Naive B cell (primary cell): ENCODE results near the gene AMFR. TPM values are rescaled to one million over a fixed set of nuclear protein-coding genes. Genes with fewer than 3 reads are reported as not detected.

Experiments used
- ATAC-seq, 2 donors: fragments of 150-1000 bp; cut with Tn5 transposase; 2 replicates each; pipeline ENCODE4 v1.10.0; 2021; ENCODE audit warnings: low read depth in 2 of 2, mild to moderate bottlenecking in 2 of 2, moderate library complexity in 2 of 2
- DNase-seq: peaks from one replicate; pipeline ENCODE4 v3.0.0; 2022
- H3K27ac Mint-ChIP-seq, 6 donors: one replicate each; pipeline ENCODE4 v1.8.0; 2020 to 2022; ENCODE audit warnings: mild to moderate bottlenecking in 6 of 6, mixed read lengths in 6 of 6, moderate library complexity in 5 of 6, inconsistent platforms in 2 of 6
- H3K27me3 Mint-ChIP-seq, 3 donors: one replicate each; pipeline ENCODE4 v1.8.0; 2021 to 2022; ENCODE audit warnings: mixed read lengths in 3 of 3, mild to moderate bottlenecking in 1 of 3
- H3K36me3 Mint-ChIP-seq, 2 donors: one replicate each; pipeline ENCODE4 v1.8.0; 2020 to 2022; ENCODE audit warnings: mixed read lengths in 2 of 2, inconsistent platforms in 1 of 2, mild to moderate bottlenecking in 1 of 2
- H3K4me1 Mint-ChIP-seq, 3 donors: one replicate each; pipeline ENCODE4 v1.8.0; 2020 to 2022; ENCODE audit warnings: mixed read lengths in 3 of 3, inconsistent platforms in 1 of 3, mild to moderate bottlenecking in 1 of 3, moderate library complexity in 1 of 3
- H3K4me3 Mint-ChIP-seq, 8 donors: one replicate each; pipeline ENCODE4 v1.8.0; 2020 to 2022; ENCODE audit warnings: mild to moderate bottlenecking in 8 of 8, mixed read lengths in 8 of 8, moderate library complexity in 8 of 8, inconsistent platforms in 2 of 8
- H3K9me3 Mint-ChIP-seq, 7 donors: one replicate each; pipeline ENCODE4 v1.8.0; 2020 to 2022; ENCODE audit warnings: mixed read lengths in 7 of 7, mild to moderate bottlenecking in 5 of 7, inconsistent platforms in 2 of 7, moderate library complexity in 1 of 7
- polyA plus RNA-seq, 6 donors: library from polyadenylated mRNA; unstranded; fragments of 300-500 nt; fragmentation: Illumina TruSeq; gene quantifications; one replicate each; pipeline ENCODE4 v1.2.3, GENCODE V29; 2021; ENCODE audit warnings: low read depth in 6 of 6

Gene AMFR
- 100 to 1,000 TPM in 3 of 6 donors, 10 to 100 TPM in 3; 54.4 to 290 (median 98.6) TPM for polyA plus RNA-seq

DNA sequence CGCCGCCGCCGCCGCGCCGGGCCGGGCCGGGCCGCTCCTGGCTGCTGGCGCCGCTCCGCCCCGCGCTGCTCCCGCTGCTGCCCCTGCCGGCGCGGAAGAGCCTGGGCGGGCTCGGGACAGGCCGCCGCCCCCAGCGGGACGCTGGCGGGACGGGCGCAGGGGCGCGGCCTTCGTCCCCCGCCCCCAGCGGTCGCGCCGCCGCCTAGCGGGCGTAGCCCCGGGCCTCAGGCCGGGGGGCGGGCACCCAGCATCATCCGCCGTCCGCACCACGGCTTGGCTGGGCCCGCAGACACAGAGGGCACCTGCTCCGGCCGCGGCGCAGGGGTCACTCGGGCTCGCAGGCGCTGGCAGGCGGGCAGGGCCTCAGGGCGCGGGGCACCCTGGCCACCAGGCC lies at the start of gene AMFR:
Gene AMFR, minus strand, starts transcription at position 107 of the 394 bp plus-strand sequence. CDS start 218 bp downstream, outside the sequence.
- ATAC-seq, result peak; percentile 81 to 87
- H3K4me1 Mint-ChIP-seq, result peaks cover 32 to 42% (median 34%) of the 10 kb centered on the region in 3 donors
- H3K9me3 Mint-ChIP-seq, result no peaks in the 10 kb centered on the region
- no peaks in the 10 kb centered on the region for H3K27me3 Mint-ChIP-seq
- peak within 1 kb of the TSS in 5 of 6 donors; percentile 88 to 98 (median 95) for H3K27ac Mint-ChIP-seq
- peak within 1 kb of the TSS; percentile 92 to 100 (median 96) for H3K4me3 Mint-ChIP-seq
- peak; percentile 83 for DNase-seq
- H3K36me3 Mint-ChIP-seq, result no peaks in the 10 kb centered on the region

DNA sequence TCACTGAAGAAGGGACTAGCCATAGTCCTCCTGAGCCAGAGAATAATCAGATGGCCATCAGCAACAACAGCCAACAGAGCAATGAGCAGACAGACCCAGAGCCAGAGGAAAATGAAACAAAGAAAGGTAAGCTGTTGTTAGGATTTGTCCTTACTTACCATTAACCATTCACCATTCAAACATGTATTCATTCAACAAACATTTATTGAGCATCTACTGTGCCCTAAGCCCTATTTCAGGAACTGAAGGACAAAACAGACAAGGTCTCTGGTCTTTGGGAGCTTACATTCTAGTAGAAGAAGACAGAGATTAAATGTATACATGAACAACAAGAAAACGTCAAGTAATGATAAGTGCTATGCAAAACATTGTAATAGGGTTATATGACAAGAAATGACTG lies 45.3 kb upstream of the AMFR start:
- H3K4me1 Mint-ChIP-seq, result peaks cover 0 to 3% (median 0%) of the 10 kb centered on the region in 3 donors
- peaks cover 18 to 26% of the 10 kb centered on the region in 2 donors for H3K36me3 Mint-ChIP-seq

DNA sequence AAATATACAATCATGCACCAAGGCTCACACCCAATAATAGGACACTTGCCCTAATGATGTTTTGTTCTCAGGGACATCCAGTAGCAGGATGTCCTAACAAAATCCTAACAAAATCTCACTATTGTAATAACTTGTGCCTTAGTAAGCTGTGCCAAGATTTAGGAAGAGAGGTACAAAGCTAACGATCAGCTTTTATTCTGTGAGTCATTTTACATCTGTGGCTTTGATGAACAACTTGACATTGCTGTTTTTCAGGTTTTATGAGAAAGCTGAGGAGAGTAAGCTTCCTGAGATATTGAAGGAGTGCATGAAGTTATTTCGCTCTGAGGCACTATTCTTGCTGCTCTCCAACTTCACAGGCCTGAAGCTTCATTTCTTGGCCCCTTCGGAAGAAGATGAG lies 44.9 kb upstream of the AMFR start:
- no peak overlapping the region for H3K4me3 Mint-ChIP-seq
- peaks cover 0 to 3% (median 0%) of the 10 kb centered on the region in 3 donors for H3K4me1 Mint-ChIP-seq
- peaks cover 22 to 26% of the 10 kb centered on the region in 2 donors for H3K36me3 Mint-ChIP-seq
- DNase-seq, result no peak
- no peaks in the 10 kb centered on the region for H3K9me3 Mint-ChIP-seq
- H3K27me3 Mint-ChIP-seq, result no peaks in the 10 kb centered on the region
- no peak for ATAC-seq
- peak overlapping the region in 1 of 6 donors; percentile 91 for H3K27ac Mint-ChIP-seq

More for the DNA sequence above, 45.3 kb upstream of the AMFR start:
- ATAC-seq (no peak), DNase-seq (no peak)
- Mint-ChIP-seq H3K9me3 (no peaks in the 10 kb centered on the region), H3K27ac (peak overlapping the region in 1 of 6 donors; percentile 91), H3K27me3 (no peaks in the 10 kb centered on the region), H3K4me3 (no peak overlapping the region)

DNA sequence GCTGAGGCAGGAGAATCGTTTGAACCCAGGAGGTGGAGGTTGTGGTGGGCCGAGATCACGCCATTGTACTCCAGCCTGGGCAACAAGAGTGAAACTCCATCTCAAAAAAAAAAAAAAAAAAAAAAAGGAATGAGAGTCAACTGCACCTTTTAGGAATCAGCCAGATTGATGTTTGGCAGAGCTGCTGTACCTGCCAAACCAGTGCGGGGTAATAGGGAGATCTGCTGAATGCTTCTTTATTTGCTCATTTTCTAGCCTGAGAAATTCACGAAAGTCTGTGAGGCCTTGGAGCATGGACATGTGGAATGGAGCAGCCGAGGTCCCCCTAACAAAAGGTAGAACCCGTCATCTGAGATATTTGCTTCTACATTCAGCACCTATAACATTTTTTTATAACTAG lies 44.4 kb upstream of the AMFR start:
- ATAC-seq (no peak), DNase-seq (no peak)
- Mint-ChIP-seq H3K36me3 (peaks cover 23 to 26% of the 10 kb centered on the region in 2 donors), H3K9me3 (no peaks in the 10 kb centered on the region), H3K27me3 (no peaks in the 10 kb centered on the region), H3K27ac (peak overlapping the region in 1 of 6 donors; percentile 11), H3K4me3 (no peak overlapping the region), H3K4me1 (peaks cover 0 to 3% (median 0%) of the 10 kb centered on the region in 3 donors)

DNA sequence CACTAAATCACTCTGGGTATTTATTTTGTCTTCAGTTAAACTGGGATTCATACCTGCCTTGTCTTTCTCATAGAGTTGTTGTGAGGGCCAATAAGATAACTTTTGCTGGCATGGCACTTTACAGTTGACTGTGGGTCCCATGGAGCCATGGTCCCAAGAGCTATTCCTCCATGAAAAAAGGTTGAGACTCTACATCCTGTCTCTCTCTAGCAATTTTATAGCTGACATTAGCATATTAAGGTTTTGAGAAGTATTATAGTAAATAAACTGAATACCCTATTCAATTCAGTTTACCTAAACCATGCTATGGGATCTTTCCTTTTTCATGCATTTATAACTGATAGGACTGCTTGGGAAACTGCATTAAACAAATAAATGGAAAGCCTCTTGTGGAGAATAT lies 43.5 kb upstream of the AMFR start:
- no peaks in the 10 kb centered on the region for H3K27me3 Mint-ChIP-seq

DNA sequence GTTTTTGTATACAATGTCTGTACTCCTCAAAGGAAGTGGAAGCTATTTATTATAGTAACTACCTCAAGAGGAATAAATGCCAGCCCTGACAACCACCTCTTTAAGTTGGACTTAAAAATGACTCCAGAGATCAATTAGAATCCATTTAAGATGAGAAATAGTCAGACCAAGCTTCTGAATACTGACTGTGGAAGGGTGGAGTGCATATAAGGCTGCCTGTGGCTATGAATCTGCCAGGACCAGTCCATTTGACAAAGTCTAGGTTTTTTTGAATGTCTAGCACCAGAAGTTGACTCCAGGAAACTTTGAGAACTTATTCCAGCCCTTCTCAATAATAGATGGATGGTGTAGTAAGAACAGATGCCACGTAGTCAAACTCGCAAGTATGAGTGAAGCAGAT lies 41.0 kb upstream of the AMFR start:
- Mint-ChIP-seq H3K36me3 (peaks cover 37 to 42% of the 10 kb centered on the region in 2 donors), H3K9me3 (no peaks in the 10 kb centered on the region), H3K4me3 (no peak overlapping the region), H3K4me1 (peaks cover 0 to 3% (median 0%) of the 10 kb centered on the region in 3 donors), H3K27ac (no peak overlapping the region), H3K27me3 (no peaks in the 10 kb centered on the region)
- DNase-seq (no peak), ATAC-seq (no peak)

More for the DNA sequence above, 43.5 kb upstream of the AMFR start:
- H3K4me3 Mint-ChIP-seq, result no peak overlapping the region
- no peak overlapping the region for H3K27ac Mint-ChIP-seq
- no peak for DNase-seq
- ATAC-seq, result no peak
- no peaks in the 10 kb centered on the region for H3K9me3 Mint-ChIP-seq
- H3K4me1 Mint-ChIP-seq, result peaks cover 0 to 3% (median 0%) of the 10 kb centered on the region in 3 donors
- H3K36me3 Mint-ChIP-seq, result peaks cover 31 to 32% of the 10 kb centered on the region in 2 donors

DNA sequence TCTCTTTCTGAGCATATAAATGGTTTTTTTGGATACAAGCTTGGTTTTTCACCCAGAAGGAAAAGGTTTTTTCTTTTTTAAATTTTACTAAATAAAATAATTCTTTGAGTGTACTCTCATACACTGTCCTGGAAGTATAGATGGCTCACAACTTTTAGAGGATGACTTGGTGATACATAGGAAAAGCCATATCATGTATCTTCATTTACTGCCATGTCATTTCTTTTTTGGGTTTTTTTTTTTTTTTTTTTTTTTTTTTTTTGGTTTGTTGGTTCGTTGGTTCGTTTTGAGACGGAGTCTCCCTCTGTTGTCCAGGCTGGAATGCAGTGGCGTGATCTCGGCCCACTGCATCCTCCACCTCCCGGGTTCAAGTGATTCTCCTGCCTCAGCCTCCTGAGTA lies 37.8 kb upstream of the AMFR start:
- Mint-ChIP-seq H3K4me1 (peaks cover 0 to 2% (median under 1%) of the 10 kb centered on the region in 3 donors), H3K9me3 (no peaks in the 10 kb centered on the region), H3K4me3 (no peak overlapping the region), H3K27me3 (no peaks in the 10 kb centered on the region), H3K27ac (no peak overlapping the region), H3K36me3 (peaks cover 24 to 35% of the 10 kb centered on the region in 2 donors)
- DNase-seq (no peak), ATAC-seq (no peak)

DNA sequence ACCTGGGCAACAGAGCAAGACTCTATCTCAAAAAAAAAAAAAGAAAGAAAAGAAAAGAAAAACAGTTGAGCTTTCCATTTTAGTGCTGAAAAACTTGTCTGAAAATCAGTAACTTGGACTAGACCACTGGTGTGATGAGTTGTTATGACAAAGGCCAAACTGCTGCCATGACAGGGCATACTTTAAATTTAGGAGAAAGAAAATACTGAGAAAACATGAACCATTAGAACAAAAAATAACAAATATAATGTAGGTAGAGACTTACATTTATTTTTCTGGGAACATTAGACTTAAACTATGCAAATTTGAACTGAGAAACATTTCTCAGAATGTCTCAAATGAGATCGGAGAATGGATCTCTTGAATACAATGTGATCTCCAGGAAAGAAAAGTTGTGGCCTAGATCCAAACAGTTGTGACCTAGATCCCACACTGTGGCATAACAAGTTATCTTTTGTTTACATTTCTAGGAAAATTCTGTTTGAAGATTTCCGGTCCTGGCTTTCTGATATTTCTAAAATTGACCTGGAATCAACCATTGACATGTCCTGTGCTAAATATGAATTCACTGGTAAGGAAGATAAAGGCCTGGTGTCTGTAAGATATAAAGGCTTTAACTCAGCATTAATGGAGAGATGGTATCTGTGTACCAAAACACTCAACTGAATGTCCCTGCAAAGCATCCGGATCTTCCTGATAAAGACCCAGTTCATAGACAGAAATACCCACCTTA lies 36.9 kb upstream of the AMFR start:
- Mint-ChIP-seq H3K27me3 (no peaks in the 10 kb centered on the region), H3K36me3 (peaks cover 24 to 36% of the 10 kb centered on the region in 2 donors), H3K4me1 (peaks cover 0 to 6% (median 5%) of the 10 kb centered on the region in 3 donors), H3K27ac (peak overlapping the region in 2 of 6 donors; percentile 21 to 79), H3K9me3 (no peaks in the 10 kb centered on the region), H3K4me3 (no peak overlapping the region)
- no peak for ATAC-seq
- DNase-seq, result no peak

DNA sequence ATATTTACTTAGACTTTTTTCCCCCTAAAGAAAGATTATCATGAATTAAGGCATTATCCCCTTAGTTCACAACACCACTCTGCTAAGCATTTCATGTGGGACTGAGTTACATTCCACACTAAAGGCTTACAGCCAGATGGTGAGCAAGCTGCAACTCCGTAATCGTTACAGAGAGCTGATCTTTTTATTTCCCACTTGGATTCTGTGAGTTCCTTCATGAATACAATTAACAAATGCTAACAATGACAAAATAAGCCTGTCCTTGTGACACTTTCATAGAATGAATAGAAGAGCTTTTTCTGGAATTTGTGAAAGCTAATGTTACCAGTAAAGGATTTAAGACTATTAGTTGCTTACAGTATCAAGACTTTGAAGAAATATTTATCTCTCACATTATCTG lies 34.8 kb upstream of the AMFR start:
- Mint-ChIP-seq H3K36me3 (peaks cover 35 to 41% of the 10 kb centered on the region in 2 donors), H3K9me3 (no peaks in the 10 kb centered on the region), H3K4me1 (peaks cover 0 to 8% (median 6%) of the 10 kb centered on the region in 3 donors), H3K4me3 (no peak overlapping the region), H3K27ac (no peak overlapping the region), H3K27me3 (no peaks in the 10 kb centered on the region)
- ATAC-seq, result no peak
- DNase-seq, result no peak

DNA sequence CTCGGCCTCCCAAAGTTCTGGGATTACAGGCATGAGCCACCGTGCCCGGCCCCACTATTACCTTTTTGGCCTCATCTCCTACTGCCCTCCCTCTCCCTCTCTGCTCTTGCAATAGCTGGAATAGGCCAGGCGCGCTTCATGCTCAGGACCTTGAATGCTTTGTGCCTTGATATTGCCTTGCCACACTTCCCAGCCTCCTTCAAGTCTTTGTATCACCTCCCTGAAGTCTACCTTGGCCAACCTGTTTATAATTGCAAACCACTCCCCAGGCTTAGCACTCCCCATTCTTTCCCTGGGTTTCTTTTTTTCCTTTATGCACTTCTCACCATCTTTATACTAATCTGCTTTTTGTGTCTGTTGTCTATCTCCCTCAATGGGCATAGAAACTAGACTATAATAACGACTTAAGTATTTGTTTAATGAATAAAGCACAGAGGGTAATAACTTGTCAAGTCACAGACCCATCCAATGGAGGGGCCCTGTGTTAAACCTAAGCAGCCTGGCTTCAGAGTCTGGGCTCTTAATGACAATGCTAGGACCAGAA lies 32.7 kb upstream of the AMFR start:
- Mint-ChIP-seq H3K9me3 (no peaks in the 10 kb centered on the region), H3K4me3 (peak overlapping the region in 1 of 8 donors; percentile 61), H3K4me1 (peaks cover 0 to 8% (median 6%) of the 10 kb centered on the region in 3 donors), H3K27ac (peak overlapping the region in 1 of 6 donors; percentile 11), H3K27me3 (no peaks in the 10 kb centered on the region), H3K36me3 (peaks cover 36% of the 10 kb centered on the region in 2 donors)
- DNase-seq (no peak), ATAC-seq (no peak)

DNA sequence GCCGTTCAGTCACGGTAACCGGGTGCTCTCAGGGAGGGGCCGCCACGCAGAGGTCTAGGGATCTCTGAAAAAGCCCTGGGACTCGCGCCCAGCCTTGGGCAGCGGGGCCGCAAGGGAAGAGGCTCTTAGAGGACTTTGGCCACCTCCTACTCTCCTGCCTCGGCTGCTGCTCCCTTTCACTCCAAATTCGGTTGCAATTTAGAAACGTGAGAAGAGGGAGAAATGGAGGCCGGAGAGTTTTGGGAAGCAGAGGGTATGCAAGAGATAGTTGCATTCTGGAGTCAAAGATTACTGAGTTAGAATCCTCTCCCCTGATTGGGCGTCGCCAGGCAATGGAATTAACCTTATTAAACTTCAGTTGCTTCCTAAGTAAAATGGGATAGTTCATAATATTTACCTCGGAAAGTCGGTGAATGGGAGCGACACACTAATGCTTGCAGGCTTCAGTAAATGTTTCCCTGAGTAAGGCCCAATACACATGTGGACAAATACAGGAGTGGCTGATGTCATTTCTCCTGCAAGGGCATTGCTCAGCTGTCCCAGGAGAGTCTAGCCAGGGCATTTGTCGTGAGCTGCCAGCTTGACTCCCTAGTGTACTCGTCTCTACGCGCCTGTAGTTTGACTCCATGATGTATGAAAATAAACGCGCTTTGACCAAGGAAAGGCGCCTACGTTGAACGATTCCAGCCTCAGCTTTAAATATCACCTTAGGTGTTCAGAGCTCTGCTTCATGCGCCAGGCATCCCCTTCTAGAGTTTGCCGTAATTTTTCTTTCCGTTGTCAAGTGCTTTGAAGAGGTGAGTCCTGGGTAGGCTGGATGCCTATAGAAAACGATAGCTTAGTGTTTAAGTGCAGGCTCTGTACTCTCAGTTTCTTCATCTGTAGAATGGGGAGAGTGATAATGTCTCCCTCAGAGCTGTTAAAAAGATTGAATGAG lies 26.7 kb upstream of the AMFR start:
- H3K4me1 Mint-ChIP-seq, result peaks cover 27 to 37% (median 34%) of the 10 kb centered on the region in 3 donors
- ATAC-seq, result peak; percentile 25 to 32
- peaks cover 21 to 27% of the 10 kb centered on the region in 2 donors for H3K36me3 Mint-ChIP-seq
- no peaks in the 10 kb centered on the region for H3K27me3 Mint-ChIP-seq
- no peak for DNase-seq
- peak overlapping the region; percentile 84 to 96 (median 95) for H3K27ac Mint-ChIP-seq
- H3K4me3 Mint-ChIP-seq, result peak overlapping the region; percentile 89 to 99 (median 99)
- H3K9me3 Mint-ChIP-seq, result no peaks in the 10 kb centered on the region

DNA sequence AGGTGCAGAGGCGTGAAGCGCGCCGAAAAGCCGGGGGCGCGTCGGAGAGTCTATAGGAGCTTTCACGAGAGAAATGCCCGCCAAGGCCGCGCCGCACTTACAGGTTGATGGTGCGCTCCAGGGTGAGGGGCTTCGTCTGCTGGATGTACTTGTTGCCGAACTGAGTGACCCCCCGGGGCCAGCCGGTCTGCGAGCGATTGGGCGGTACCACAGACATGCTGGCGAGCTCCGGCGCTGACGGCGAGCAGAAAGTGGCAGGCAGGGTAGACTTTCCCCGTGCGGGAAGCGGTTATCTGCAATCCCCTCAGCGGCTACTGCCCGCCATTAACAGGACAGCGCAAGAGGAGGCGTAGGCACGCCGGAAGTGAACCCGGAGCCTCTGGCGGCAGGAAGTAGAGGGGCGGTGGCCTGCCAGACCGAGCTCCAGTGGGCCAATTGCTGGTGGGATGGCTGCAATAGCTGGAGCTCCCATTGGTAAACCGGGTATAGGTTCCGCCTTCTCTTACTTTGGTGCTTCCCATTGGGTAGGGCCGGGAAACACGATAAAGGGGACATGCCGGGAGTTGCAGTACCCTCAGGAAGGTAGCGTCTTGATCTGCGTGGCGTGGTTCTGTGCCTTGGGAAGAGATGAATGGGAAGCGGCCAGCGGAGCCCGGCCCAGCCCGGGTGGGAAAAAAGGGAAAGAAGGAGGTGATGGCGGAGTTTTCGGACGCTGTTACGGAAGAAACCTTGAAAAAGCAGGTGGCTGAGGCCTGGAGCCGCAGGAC lies 25.8 kb upstream of the AMFR start, which contains the start of the genes NUDT21 and OGFOD1:
Gene NUDT21, minus strand, starts transcription at position 347 of the 767 bp plus-strand sequence. Its CDS starts 130 bp downstream, at position 217.
Gene OGFOD1, plus strand, starts transcription at position 569 of the 767 bp plus-strand sequence. Its CDS starts 59 bp downstream, at position 628.
- Mint-ChIP-seq H3K27ac (peak within 1 kb of the TSS; percentile 84 to 96 (median 95)), H3K9me3 (no peaks in the 10 kb centered on the region), H3K4me1 (peaks cover 27 to 37% (median 34%) of the 10 kb centered on the region in 3 donors), H3K27me3 (no peaks in the 10 kb centered on the region), H3K4me3 (peak within 1 kb of the TSS; percentile 89 to 99 (median 99)), H3K36me3 (peaks cover 15 to 19% of the 10 kb centered on the region in 2 donors)
- ATAC-seq (peak; percentile 97), DNase-seq (peak; percentile 92)
